ENCODE measurements around the gene DPH1.
A peak's percentile ranks its signal among the peaks of the same experiment; 100 is the strongest.

GRCh38 chr17:2041561-2042389 is 11.8 kb downstream of the DPH1 start, which contains the start of gene OVCA2:
- peak; percentile 17 for TF ChIP-seq POLR2A (IDR thresholded peaks at IDR 0.05)
- TF ChIP-seq CTCF (IDR thresholded peaks at IDR 0.05), result peak; percentile 31 to 62 (median 36)
